Renal cortex interstitium (tissue), 11 donors: Measurements from ENCODE around the gene CFLAR. TPM values are rescaled to one million over a fixed set of nuclear protein-coding genes. Genes with fewer than 3 reads are reported as not detected.
"Not testable (repeated sequence)": the region's sequence is repeated elsewhere in the genome, so short reads cannot be mapped to it uniquely, and the experiment has no call there.

ENCODE experiments used
- DNase-seq, 11 donors: peaks; one replicate each; pipeline ENCODE4 v3.0.0-alpha.2; 2013; ENCODE audit warnings: low read depth in 9 of 11, low spot score in 4 of 11; ENCODE audit errors: extremely low read depth in 1 of 11
- polyA plus RNA-seq, 3 donors: library from polyadenylated mRNA; unstranded; fragments of 120-200 nt; gene quantifications; one replicate each; pipeline ENCODE4 v1.2.1, GENCODE V29; 2013; ENCODE audit not compliant: insufficient read length in 3 of 3

Gene CFLAR
- polyA plus RNA-seq, 3 donors = 51.7 to 84.8 (median 64.0) TPM

- no peak for DNase-seq
These were observed 1.6 kb upstream of the CFLAR start for GRCh38 chr2:201114350-201114749.

GRCh38 chr2:201114846-201115245, 1.1 kb upstream of the CFLAR start:
- no peak for DNase-seq

- DNase-seq = peak in 6 of 11 donors; percentile 49 to 62 (median 60)
These were observed 1.2 kb downstream of the CFLAR start for GRCh38 chr2:201116959-201117734.

GRCh38 chr2:201117735-201118094, 1.8 kb downstream of the CFLAR start:
- DNase-seq = not testable (repeated sequence)

GRCh38 chr2:201118121-201118960, 2.4 kb downstream of the CFLAR start:
- peak in 10 of 11 donors; percentile 56 to 84 (median 73) for DNase-seq

- DNase-seq = peak in 2 of 11 donors; percentile 36 to 40
These were observed 3.2 kb downstream of the CFLAR start for GRCh38 chr2:201118961-201119854.

GRCh38 chr2:201122276-201122675, 6.3 kb downstream of the CFLAR start:
- no peak for DNase-seq

- DNase-seq = no peak
These were observed 10.6 kb downstream of the CFLAR start for GRCh38 chr2:201126308-201127151.

- no peak for DNase-seq
These were observed 11.2 kb downstream of the CFLAR start for GRCh38 chr2:201127152-201127511.

- DNase-seq = no peak
These were observed 11.6 kb downstream of the CFLAR start for GRCh38 chr2:201127570-201127969.

- no peak for DNase-seq
These were observed 12.1 kb downstream of the CFLAR start for GRCh38 chr2:201128033-201128432.

- no peak for DNase-seq
These were observed 13.1 kb downstream of the CFLAR start for GRCh38 chr2:201128933-201129505.

- no peak for DNase-seq
These were observed 14.7 kb downstream of the CFLAR start for GRCh38 chr2:201130524-201131186.

GRCh38 chr2:201132518-201132917, 16.6 kb downstream of the CFLAR start:
- DNase-seq = no peak

GRCh38 chr2:201135386-201135785, 19.4 kb downstream of the CFLAR start:
- no peak for DNase-seq

GRCh38 chr2:201136889-201137321, 20.9 kb downstream of the CFLAR start:
- DNase-seq = no peak

- no peak for DNase-seq
These were observed 21.8 kb downstream of the CFLAR start for GRCh38 chr2:201137505-201138400.
